HG02840 (cell line): Measurements from ENCODE around the gene DCLK2.
"Not testable (repeated sequence)": the region's sequence is repeated elsewhere in the genome, so short reads cannot be mapped to it uniquely, and the experiment has no call there.

ENCODE experiments used
- ATAC-seq: cut with Tn5 transposase; IDR thresholded peaks from one replicate; pipeline ENCODE4 v1.9.1; 2021; ENCODE audit warnings: mild to moderate bottlenecking, moderate library complexity, moderate number of reproducible peaks; ENCODE audit not compliant: unreplicated experiment, low FRiP score

DCLK2 gene

GRCh38 chr4:150145090-150145945 is 67.1 kb downstream of the DCLK2 start:
- no peak for ATAC-seq

DNA sequence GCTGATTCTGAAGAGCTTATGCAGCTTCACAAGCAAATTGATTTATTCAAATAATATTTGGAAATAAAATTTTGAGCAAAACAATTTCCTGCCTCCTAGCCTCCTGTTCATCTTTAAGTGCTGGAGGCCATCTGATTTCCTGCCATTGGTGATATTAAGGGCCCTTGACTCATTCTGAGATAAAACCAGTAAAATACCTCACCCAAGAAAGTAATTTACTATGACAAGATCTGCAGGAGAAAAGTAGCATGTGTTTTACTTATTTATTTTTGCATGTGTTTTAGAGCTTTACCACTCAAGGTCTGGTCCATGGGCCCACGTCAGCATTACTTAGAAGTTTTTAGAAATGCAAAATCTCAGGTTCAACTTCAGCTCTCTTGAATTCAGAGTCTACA is 67.7 kb downstream of the DCLK2 start:
- no peak for ATAC-seq

- no peak for ATAC-seq
Measured at GRCh38 chr4:150149381-150149780, 71.1 kb downstream of the DCLK2 start.

DNA sequence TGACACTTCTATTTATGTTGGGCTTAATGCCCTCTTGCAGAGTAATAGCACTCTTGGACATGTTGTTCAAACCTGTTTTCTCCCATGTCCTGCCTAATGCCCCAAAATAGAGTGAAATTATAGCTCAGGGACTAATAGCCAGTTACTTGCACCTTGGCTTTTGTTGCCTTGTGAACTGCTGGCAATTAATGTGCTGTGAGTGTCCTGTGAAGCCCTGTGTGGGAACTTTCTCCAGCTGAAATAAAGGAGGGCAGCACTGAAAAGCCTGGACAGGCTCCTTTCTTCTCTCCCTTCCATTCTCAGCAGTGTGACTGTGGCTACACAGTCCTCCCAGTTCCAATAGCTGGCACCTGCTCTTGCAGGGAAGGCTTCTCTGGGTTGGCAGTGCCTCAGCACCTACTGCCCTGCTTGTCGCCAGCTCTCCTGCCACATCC is 72.4 kb downstream of the DCLK2 start:
- no peak for ATAC-seq

- ATAC-seq: no peak
Measured at GRCh38 chr4:150152766-150153165, 74.5 kb downstream of the DCLK2 start.

- ATAC-seq: no peak
Measured at GRCh38 chr4:150155391-150155790, 77.1 kb downstream of the DCLK2 start.

GRCh38 chr4:150156543-150156942 is 78.3 kb downstream of the DCLK2 start:
- no peak for ATAC-seq

DNA sequence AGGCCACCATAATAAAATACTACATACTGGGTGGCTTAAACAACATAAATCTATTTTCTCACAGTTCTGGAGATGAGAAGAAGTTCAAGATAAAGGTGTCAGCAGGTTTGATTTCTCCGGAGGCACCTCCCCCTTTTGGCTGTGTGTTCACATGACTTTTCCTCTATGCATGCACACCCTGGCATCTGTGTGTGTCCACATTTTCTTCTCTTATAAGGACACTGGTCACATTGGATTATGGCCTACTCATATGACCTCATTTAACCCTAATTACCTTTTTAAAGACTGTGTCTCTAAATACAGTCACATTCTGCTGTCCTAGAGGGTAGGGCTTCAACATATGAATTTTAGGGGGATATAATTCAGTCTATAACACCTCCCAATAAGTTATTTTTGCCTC is 79.8 kb downstream of the DCLK2 start:
- no peak for ATAC-seq

DNA sequence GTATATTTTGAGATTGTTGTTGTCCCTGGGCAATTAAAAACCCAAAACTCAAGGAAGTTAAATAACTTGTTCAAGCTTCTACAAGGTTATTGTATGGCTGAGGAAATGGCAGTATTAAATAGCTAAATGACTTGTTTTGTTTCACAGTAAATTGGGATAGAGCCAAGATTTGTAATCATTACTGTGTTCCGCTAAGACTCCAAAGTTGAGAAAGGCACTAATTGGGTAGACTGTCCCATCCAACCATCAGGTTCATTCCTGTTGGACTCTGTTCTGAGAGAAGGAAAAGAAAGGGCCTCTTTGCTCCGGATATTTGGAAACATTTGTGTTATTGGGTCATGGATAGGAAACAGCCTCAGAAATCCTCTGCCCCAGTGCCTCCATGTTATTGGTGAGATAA is 82.2 kb downstream of the DCLK2 start:
- ATAC-seq: no peak

- no peak for ATAC-seq
Measured at GRCh38 chr4:150161109-150161508, 82.9 kb downstream of the DCLK2 start.

GRCh38 chr4:150162020-150162419 is 83.8 kb downstream of the DCLK2 start:
- not testable (repeated sequence) for ATAC-seq

DNA sequence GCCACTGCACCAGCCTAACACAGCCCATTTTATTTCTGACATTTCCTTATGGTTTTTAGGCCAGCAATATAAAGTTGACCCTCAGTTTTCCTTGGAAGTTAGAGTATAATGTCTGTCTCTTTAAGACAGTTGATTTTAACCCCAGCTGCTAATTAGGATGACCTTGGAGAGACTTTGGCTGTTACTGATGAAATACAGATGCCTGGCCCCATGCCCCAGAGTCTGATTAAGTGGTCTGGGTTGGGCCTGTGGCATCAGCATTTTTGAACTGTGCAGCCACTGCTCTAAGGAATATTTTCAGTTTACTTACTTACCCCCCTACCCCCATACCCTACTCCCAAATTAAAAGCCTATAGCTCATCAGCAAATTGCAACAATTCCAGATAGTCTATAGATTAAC is 85.8 kb downstream of the DCLK2 start:
- ATAC-seq: no peak

DNA sequence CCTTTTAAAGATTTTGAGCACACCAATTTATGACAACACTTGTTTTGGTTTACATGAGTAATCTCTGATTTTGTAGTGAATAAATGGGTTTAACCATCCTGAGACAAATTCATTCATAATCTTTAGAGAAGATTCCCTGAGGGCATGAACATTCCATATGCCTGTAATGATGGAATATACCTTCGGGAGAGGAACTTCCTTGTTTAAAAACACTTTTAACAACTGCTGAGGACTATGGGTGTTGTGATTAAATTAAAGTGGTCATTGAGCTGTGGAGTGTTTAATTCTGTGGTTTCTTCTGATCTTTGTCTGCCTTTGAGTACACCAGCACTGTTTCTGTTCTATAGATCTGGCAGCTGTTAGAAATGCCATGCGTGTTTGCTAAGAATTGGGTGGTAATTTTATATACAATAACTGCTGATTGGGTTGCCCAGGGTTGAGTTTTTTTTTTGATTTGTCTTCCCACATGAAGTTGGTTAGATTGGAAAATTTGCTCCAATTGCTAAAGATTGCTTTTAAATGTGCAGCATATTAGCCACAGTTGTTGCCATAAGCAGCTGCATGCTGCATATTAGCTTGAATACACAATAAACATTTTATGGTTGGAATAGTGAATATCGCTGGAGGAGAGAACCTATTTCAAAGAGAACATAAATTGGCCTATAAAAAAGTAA is 86.8 kb downstream of the DCLK2 start:
- no peak for ATAC-seq

DNA sequence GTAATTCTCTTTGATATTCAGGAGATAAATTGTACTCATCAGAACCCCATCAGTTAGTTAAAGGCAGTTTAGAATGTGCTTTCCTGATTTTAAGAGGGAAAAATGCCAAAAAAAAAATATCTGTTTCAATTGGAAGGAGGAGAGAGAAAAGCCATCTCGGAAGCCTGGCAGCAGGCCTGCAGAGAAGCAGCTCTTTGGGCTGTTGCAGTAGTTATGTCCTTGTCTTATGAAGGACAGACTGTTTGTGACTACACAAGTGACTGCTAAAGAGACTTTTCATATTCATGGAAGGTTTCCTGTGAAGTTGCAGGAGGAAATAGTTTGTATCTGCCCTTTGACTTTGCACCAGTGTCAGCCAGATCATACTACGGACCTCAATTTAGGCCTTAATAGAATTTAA is 88.8 kb downstream of the DCLK2 start:
- no peak for ATAC-seq

GRCh38 chr4:150173432-150173861 is 95.2 kb downstream of the DCLK2 start:
- no peak for ATAC-seq

DNA sequence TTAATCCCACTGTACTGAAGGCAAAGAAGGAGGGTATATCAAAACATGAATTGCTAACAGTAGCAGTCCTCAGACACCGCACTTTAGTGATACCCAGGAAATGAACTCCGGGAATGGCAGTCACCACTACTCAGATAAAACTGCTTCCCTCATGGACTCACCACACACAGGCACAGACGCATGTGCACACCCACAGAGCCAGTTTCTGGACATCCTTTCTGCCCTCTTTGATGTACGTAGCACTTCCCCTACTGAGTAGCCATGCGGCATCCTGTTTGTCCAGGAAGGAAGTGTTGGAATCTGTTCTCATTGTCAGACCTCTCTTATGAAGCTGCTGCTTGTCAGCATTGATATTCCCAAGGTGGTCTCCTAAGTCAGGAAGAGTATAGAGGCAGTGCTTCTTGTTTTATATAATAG is 95.7 kb downstream of the DCLK2 start:
- no peak for ATAC-seq

DNA sequence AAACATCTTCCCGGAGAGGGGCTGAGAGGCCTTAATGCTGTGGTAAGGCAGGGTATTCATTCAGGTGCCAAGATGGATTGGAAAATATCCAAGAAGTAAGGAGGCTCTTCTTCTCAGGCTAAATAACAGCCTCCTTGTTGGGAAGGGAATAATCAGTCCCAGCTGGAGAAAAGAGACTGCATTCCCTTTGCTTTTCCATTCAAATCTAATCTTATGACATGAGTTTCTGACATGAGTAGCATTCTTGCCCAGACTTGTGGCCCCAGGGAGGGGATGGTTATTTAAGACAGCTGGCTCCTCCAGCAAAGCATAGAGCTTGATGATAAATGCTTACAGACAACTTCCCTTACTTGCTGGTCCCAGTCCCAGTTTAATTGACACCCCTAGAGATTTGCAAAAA is 98.3 kb downstream of the DCLK2 start:
- ATAC-seq: no peak

DNA sequence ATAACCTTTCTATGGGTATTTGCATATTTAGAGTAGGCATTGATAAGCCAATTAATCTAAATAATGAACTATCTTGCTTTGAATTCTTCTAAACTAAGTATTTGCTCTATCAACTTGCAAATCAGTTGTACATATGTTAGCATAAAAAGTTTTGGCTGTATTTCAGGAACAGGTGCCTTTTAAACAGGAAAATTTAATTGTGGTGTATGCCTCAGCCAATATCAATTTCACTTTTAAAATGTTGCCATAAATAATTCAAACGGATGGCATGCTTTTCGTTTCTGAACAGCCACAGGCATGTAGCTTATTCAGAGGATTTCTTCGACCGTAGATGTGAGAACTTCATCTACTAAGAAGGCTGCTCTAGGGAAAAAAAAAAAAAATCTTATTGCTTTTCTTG is 99.9 kb downstream of the DCLK2 start:
- no peak for ATAC-seq

DNA sequence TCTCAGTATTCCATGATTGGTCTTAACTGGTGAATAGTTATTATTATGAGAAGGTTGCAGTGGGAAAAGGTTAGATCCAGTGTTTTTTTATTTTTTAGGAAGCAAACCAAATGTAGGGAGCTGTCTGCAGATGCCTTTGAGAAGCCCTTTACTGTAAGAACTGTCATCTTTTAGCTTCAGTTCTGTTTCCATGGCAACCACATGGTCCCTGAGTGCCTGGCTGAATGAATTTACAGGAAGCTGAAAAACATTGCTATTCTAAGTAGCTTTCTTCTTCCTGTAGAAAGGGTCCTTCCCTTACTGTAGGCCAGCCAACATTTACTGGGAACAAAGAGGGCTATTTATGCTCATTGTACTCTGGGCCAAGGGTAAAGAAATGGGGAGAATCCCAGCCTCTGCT is 103.3 kb downstream of the DCLK2 start:
- ATAC-seq: no peak

DNA sequence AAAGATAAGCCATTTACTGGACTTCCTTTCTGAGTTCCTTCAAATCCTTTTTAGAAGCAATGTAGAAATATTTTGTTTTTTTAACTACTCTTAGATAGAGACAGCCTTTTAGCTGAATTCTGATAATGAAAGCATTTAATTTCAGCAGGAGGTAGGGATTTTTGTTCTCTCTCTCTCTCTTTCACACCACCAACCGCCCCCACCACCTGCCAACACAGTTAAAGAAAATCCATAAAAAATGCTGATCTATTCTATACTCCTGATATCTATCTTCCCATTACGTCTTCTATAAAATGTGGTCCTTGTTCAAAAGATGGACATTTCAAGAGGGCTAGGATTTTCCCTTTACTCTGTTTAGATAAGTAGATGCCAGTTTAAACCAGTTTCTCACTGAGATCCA is 104.5 kb downstream of the DCLK2 start:
- no peak for ATAC-seq

DNA sequence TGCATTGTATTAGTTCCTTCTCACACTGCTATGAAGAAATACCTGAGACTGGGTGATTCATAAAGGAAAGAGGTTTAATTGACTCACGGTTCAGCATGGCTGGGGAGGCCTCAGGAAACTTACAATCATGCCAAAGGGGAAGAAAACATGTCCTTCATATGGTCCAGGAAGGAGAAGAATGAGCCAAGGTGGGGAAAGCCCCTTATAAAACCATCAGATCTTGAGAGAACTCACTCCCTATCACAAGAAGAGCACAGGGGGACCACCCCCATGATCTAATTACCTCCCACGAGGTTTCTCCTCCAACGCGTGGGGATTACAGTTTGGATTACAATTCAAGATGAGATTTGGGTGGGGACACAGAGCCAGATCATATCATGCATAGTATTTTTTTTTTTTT is 106.8 kb downstream of the DCLK2 start:
- not testable (repeated sequence) for ATAC-seq

- no peak for ATAC-seq
Measured at GRCh38 chr4:150192986-150193385, 114.7 kb downstream of the DCLK2 start.
